Lower leg skin (tissue), 3 donors: ENCODE data around the gene ERCC6.

Experiments used
- CTCF ChIP-seq, 3 donors: fragments of 450-650 bp; IDR thresholded peaks; one replicate each; pipeline ENCODE4 v1.5.1; 2016; ENCODE audit warnings: antibody characterized with exemption in 3 of 3, mild to moderate bottlenecking in 3 of 3, moderate library complexity in 2 of 3
- POLR2A ChIP-seq, 2 donors: fragments of 450-650 bp; IDR thresholded peaks; one replicate each; pipeline ENCODE4 v1.6.1; 2016 to 2017; ENCODE audit warnings: antibody characterized with exemption in 2 of 2, mild to moderate bottlenecking in 1 of 2, moderate library complexity in 1 of 2

GRCh38 chr10:49465736-49466135, 73.2 kb downstream of the ERCC6 start:
- TF ChIP-seq CTCF (IDR thresholded peaks at IDR 0.05) (no peak), POLR2A (IDR thresholded peaks at IDR 0.05) (no peak)
